Heart right ventricle (tissue), 16 donors: ENCODE results near the gene SCAF11. TPM values are rescaled to one million over a fixed set of nuclear protein-coding genes. Genes with fewer than 3 reads are reported as not detected.
A peak's percentile ranks its signal among the peaks of the same experiment; 100 is the strongest.

Experiments
- ATAC-seq, 8 donors: fragments of 200-7000 bp; cut with Tn5 transposase; one replicate each; pipeline ENCODE4 v1.9.1; 2020; ENCODE audit warnings: mild to moderate bottlenecking in 8 of 8, moderate library complexity in 8 of 8, moderate number of reproducible peaks in 1 of 8
- DNase-seq, 2 donors: peaks; one replicate each; pipeline ENCODE4 v3.0.0-alpha.2; 2020
- H3K27ac ChIP-seq, 10 donors: fragments of 200-600 bp; sonication (generic) in 2 of 10; one replicate each; pipeline versions ENCODE4 v1.5.0 to v1.8.0; 2020 to 2022; ENCODE audit warnings: mild to moderate bottlenecking in 3 of 10
- H3K27me3 ChIP-seq, 7 donors: fragments of 200-600 bp; one replicate each; pipeline ENCODE4 v1.8.0; 2021 to 2022; ENCODE audit warnings: mild to moderate bottlenecking in 2 of 7
- H3K36me3 ChIP-seq, 9 donors: fragments of 200-600 bp; sonication (generic) in 1 of 9; one replicate each; pipeline versions ENCODE4 v1.5.0 to v1.8.0; 2020 to 2022; ENCODE audit warnings: mild to moderate bottlenecking in 2 of 9
- H3K4me1 ChIP-seq, 9 donors: fragments of 200-600 bp; sonication (generic) in 1 of 9; one replicate each; pipeline versions ENCODE4 v1.5.0 to v1.8.0; 2020 to 2022; ENCODE audit warnings: mild to moderate bottlenecking in 4 of 9
- H3K4me3 ChIP-seq, 10 donors: fragments of 200-600 bp; sonication (generic) in 2 of 10; one replicate each; pipeline versions ENCODE4 v1.5.0 to v1.8.0; 2020 to 2022; ENCODE audit warnings: mild to moderate bottlenecking in 7 of 10, moderate library complexity in 2 of 10
- H3K9me3 ChIP-seq, 11 donors: fragments of 200-600 bp in 10 of 11; sonication (generic) in 2 of 11; one replicate each; pipeline versions ENCODE4 v1.5.0 to v1.8.0; 2013 to 2022; ENCODE audit warnings: mild to moderate bottlenecking in 2 of 11, control low read depth in 1 of 11, moderate library complexity in 1 of 11
- CTCF ChIP-seq, 9 donors: fragments of 200-600 bp; sonication (generic) in 2 of 9; IDR thresholded peaks; one replicate each; pipeline versions ENCODE4 v1.5.0 to v1.8.0; 2021 to 2022; ENCODE audit warnings: antibody characterized with exemption in 9 of 9, mild to moderate bottlenecking in 5 of 9, moderate library complexity in 1 of 9
- WGBS, 2 donors: extraction: QIAGEN DNeasy Blood & Tissue Kit; methylation state at CpG; one replicate each; pipeline ENCODE4 v1.1.7; 2013; ENCODE audit warnings: inconsistent platforms in 1 of 2; 5-methylcytosine and 5-hydroxymethylcytosine counted together
- intact Hi-C, 10 donors: fragments of 100-400 bp; cut with DNase I; formaldehyde crosslinking; loops; one replicate each; pipeline versions ENCODE4 v1.11.1 to v1.14.2; 2022
- polyA plus RNA-seq, 2 donors: library from polyadenylated mRNA; stranded (reverse); fragments of 200-250 nt; gene quantifications; one replicate each; pipeline ENCODE4 v1.2.3, GENCODE V29; 2013
- total RNA-seq, 10 donors: library from RNA; stranded (reverse); fragmentation: NEBNext Ultra II Directional in 3 of 10; extraction: Animal tissue kit (Norgen Biotek cat#: 25700) in 3 of 10; gene quantifications; one replicate each; pipeline versions ENCODE4 v1.2.1 to v1.2.4, GENCODE V29; 2021 to 2023
- donor health status: Arrhythmogenic right ventricular cardiomyopathy.
- donor health status: ischemic (EF 13 %, LVEDD 7.1; RV severe dilation, severe dysfunction).
- donor health status: healthy with polysubstance abuse.
- donor health status: DM: no; HTN: yes; CAD: no.
- donor health status: DM: no; HTN: no; CAD: no.
- donor health status: ischemic (EF 25% LVEDD 6.9; RV normal size, moderate dysfunction).
- donor health status: ischemic (EF 25% LVEDD 5.7; RV mildly dilated, moderate dysfunction).
- donor health status: healthy.
- donor health status: DM: yes; HTN: yes; CAD: no.
- donor health status: Ischemic cardiomyopathy.
- donor health status: ischemic (EF 35%, LVEDD 5.7; RV mildly dilated, moderate dysfunction).
- donor health status: nonischemic (EF 11% LVEDD 7.7; RV severe dilation, severe dysfunction).
- donor health status: DM: yes; HTN: yes; CAD: no.
- donor health status: PGD.
- donor health status: ischemic (EF 29% LVEDD 5.4; RV normal size, mild dysfunction).
- donor health status: nonischemic (EF 23%, LVEDD 6.1; RV moderate dilation, normal function).

SCAF11 gene
- total and polyA plus RNA-seq, 12 donors, result 15.1 to 112 (median 85.6) TPM

DNA sequence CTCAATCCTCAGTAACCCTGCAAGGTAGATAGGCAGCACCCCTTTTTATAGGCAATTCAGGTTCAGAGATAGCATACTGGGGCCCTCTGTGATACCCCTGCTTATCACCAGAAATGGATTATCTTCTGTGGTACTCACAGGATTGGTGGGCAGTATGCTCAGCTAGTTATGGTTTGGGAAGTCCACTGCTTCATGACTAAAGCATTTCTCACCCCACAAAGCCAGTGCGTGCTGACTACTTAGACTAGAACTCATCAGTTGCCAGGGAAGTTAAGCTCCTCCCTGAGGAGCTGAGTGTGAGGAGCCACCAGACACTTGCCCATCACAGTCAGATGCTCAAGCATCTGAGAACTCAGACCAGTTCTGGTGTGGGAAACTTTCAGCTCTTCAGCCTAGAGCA is 76.3 kb downstream of the SCAF11 start:
- ATAC-seq (peak in 1 of 8 donors; percentile 38), DNase-seq (no peak)
- peaks cover 0 to 15% (median 0%) of the 10 kb centered on the region in 9 donors for H3K4me1 ChIP-seq
- WGBS, 2 donors, result 49 to 54% methylated on average over 1 of the region's 1 CpG
- no peak for TF ChIP-seq CTCF (IDR thresholded peaks at IDR 0.05)
- peaks cover 0 to 33% (median 14%) of the 10 kb centered on the region in 9 donors for H3K36me3 ChIP-seq
- H3K9me3 ChIP-seq, result peaks cover 0 to 6% (median 0%) of the 10 kb centered on the region in 11 donors
- no peak overlapping the region for H3K27ac ChIP-seq
- H3K27me3 ChIP-seq, result no peaks in the 10 kb centered on the region
- no peak overlapping the region for H3K4me3 ChIP-seq
- intact Hi-C loops, result no loop called here

DNA sequence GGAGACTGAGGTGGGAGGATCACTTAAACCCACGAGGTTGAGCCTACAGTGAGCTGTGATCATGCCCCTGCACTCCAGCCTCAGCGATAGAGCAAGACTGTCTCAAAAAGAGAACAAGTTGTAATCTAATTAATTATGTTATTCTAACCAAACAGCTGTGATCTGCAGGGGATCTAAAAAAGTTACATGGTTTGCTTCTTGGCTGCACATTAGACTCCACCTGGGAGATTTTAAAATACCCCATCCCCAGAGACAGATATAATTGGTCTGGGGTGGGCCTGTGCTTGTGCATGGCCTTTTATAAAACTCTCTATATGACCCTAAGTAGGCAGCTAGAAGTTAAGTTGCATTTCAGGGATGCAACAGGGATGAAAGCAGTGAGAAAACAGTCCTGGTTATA is 76.7 kb downstream of the SCAF11 start:
- Histone ChIP-seq H3K9me3 (peaks cover 0 to 6% (median 0%) of the 10 kb centered on the region in 11 donors), H3K27ac (no peak overlapping the region), H3K4me1 (peaks cover 0 to 15% (median 0%) of the 10 kb centered on the region in 9 donors), H3K4me3 (no peak overlapping the region), H3K36me3 (peaks cover 0 to 33% (median 10%) of the 10 kb centered on the region in 9 donors), H3K27me3 (no peaks in the 10 kb centered on the region)
- intact Hi-C loops, result no loop called here
- no peak for TF ChIP-seq CTCF (IDR thresholded peaks at IDR 0.05)
- ATAC-seq (no peak), DNase-seq (no peak)
- WGBS, 2 donors, result 65 to 68% methylated on average over 2 of the region's 2 CpGs

GRCh38 chr12:45912774-45913173 is 77.6 kb downstream of the SCAF11 start:
- intact Hi-C loops, result no loop called here
- H3K27me3 ChIP-seq, result no peaks in the 10 kb centered on the region
- ATAC-seq (no peak), DNase-seq (no peak)
- no peak for TF ChIP-seq CTCF (IDR thresholded peaks at IDR 0.05)
- WGBS, 2 donors, result 56 to 60% methylated on average over 3 of the region's 3 CpGs
- no peak overlapping the region for H3K27ac ChIP-seq
- peaks cover 0 to 15% (median 0%) of the 10 kb centered on the region in 9 donors for H3K4me1 ChIP-seq
- H3K9me3 ChIP-seq, result no peaks in the 10 kb centered on the region
- H3K36me3 ChIP-seq, result peaks cover 0 to 33% (median 4%) of the 10 kb centered on the region in 9 donors
- H3K4me3 ChIP-seq, result no peak overlapping the region

- 78 to 79% methylated on average over 4 of the region's 4 CpGs for WGBS, 2 donors
- DNase-seq (no peak), ATAC-seq (no peak)
- H3K4me3 ChIP-seq, result no peak overlapping the region
- TF ChIP-seq CTCF (IDR thresholded peaks at IDR 0.05), result no peak
- no peaks in the 10 kb centered on the region for H3K9me3 ChIP-seq
- H3K27ac ChIP-seq, result no peak overlapping the region
- H3K36me3 ChIP-seq, result peaks cover 0 to 50% (median 4%) of the 10 kb centered on the region in 9 donors
- intact Hi-C loops, result no loop called here
- H3K27me3 ChIP-seq, result no peaks in the 10 kb centered on the region
- peaks cover 0 to 15% (median 0%) of the 10 kb centered on the region in 9 donors for H3K4me1 ChIP-seq
Observed at GRCh38 chr12:45909041-45909713, 81.2 kb downstream of the SCAF11 start.
